ENCODE data around the gene ARFGAP1.
A peak's percentile ranks its signal among the peaks of the same experiment; 100 is the strongest.
"Not testable (repeated sequence)": the region's sequence is repeated elsewhere in the genome, so short reads cannot be mapped to it uniquely, and the experiment has no call there.

Gene ARFGAP1

DNA sequence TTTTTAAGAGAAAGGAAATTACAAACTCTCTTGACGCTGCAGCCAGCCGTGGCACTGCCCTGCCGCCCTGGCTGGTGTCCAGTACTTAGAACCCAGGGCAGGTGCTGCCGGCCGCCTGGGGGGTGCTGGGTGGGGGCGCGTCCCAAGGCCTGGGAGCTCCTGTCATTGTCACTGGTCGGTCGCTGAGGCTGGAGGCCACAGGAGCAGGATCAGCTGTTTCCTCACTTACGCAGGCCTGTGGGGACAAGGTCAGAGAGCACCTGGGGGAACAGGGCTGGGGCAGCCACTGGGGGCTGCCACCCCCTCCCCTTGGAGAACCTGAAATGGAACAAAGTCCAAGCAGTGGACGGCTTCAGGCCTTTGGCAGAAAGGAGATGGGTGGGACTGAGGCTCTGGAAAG, 31.3 kb upstream of the ARFGAP1 start:
- no peak for DNase-seq

DNA sequence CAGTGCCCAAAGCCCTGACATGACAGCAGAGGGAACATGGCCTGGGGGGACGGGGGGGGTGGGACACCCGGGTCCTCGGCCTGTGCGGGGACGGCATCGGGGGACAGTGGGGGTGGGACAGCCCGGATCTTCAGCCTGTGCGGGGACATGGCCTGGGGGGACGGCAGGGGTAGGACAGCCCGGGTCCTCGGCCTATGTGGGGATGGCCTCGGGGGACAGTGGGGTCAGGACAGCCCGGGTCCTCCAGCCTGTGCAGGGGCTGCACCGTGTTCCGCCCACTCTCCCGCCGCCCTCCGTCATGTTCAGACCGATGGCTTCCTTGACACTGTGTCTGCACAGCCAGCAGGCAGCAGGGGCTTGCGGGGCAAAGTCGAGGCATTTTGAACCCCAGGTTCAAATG, 29.9 kb upstream of the ARFGAP1 start:
- DNase-seq = no peak

DNA sequence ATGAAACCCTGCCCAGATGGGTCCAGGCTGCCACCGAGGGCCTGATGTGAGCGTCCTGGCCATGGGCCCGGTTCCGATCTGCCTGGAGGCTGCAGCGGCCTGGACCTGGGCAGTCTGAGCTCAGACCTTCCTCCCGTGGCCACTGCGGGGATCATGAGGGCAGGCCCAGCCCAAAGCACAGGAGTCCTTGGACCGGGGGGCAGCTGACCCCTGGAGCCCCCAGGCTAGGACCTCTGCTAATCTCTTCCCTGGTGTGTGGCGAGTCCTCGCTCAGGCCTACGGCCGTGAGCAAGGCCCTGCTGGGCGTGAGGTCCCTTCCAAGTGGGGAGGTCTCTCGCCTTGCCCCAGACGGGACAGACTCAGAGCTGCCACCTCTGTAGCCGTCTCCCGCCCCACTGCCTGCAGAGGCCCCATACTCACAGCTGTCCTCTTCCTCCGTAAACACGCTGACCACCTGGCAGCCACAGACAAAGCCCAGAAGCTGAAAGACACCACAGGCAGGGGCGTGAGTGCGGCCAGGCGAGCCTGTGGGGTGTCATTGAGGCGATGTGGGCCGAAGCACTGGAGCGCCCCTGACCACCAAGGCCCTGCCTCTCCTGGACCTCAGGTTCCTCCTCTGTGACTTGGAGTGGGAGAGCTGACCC, 28.9 kb upstream of the ARFGAP1 start:
- DNase-seq = no peak

DNA sequence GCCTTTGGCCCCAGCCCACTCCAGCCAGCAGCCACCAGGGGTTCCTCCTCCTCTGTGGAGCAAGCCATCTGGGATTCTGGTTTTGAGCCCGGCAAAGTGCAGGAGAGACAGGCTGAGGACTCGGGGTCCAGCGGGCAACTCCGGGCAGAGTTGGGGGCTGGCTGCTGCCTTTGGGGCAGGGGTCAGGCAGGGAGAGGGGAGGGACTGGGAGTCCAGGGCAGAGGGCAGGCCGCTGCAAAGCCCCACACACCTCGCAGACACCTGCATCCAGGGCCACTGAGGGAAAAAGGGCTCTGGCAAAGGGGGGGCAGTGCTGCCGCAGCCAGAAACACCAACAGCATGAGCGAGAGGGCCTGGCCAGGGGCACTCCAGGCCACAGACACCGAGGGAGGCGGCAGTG, 28.1 kb upstream of the ARFGAP1 start:
- no peak for DNase-seq

DNA sequence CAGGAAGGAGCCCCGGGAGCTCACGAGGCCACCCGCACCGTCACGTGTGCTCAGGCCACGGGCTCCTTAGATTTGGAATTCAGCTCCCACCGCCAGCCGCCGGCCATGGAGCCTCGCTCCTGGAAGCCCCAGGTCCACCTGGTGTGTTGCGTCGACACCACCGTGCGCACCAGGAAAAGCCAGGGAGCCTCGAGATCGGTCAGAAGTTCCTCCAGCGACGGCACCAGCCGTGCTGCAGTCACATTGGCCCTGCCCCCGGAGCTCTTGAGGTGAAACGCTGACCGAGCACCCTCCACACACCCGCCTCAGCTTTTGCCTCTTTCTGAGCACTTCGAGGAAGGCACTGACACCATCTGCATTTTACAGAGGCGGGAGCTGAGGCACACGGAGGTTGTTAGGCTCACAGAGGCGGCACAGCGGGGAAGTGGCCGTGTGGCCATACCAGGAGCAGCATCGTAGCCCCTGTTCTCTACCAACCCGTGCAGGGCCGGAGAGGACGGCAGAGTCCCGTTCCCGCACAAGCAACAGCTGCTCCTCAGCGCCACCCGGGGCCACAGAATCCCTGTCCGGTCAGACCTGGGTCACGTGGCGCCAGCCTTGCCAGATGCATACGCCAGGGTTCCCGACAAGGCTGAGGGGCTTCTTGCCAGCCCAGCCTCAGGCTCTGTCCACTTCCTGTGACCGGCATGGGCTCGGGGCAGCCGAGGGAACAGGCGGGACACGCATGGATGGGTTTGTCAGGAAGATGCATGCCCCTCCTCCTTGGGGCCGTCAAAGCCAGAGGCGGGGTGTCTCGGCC, 25.9 kb upstream of the ARFGAP1 start:
- no peak for DNase-seq

DNA sequence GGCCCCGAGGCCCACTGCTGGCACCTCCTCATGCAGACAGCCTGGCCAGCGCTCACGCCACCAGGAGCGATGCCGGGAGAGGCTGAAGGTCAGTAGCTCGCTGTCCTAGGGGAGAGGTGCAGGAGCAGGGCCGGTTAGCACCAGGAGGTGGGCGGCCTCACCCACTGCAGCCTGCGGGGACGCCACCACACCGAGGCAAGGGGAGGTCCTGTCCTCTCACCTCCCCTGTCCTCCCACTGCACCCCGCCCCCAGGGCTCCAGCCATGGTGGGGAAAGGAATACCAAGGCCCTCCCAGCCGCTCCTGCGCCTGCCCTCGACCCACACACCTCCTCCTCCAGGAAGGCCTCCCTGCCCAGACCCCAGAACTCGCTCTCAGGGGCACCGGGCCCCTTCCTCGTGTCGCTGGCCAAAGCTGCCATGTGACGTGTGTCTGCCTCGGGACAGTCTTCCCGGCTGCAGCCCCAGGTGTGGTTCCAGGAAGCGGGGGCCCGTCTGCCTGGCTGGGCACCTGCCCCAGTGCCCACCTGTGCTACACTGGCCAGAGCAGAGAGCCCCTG, 24.9 kb upstream of the ARFGAP1 start:
- DNase-seq = no peak

DNA sequence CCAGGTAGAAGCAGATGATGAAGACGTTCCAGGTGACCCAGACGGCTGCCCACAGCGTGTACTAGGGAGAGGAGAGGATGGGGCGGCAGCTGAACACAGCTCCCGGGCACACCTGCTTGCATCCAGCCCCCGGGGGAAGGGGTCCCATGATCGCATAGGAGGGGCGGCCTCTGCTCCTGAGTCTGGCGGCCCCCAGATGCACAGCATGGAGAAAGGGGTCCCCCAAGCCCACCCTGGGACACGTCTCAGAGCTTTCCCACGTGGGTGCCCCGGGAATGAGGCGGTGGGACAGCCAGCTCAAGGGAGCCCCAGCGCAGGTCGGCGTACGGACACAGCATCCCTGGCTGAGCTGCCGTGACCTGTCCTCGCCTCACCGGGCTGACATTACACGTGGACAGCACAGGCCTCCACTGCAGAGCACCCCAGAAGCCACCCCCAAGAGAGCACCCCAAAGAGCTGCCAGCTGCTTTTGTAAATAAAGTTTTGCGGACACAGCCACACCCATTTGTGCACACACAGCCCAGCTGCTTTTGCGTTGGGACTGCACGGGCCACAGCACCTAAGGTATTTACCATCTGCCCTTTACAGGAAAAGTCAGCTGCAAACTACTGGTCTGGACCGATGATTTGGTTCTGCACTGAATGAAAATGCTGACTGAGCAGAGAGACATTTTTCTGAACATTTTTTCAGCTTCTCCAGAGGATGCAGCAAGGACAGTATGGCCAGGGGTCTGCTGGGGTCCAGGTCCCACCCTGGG, 23.6 kb upstream of the ARFGAP1 start:
- no peak for DNase-seq

DNA sequence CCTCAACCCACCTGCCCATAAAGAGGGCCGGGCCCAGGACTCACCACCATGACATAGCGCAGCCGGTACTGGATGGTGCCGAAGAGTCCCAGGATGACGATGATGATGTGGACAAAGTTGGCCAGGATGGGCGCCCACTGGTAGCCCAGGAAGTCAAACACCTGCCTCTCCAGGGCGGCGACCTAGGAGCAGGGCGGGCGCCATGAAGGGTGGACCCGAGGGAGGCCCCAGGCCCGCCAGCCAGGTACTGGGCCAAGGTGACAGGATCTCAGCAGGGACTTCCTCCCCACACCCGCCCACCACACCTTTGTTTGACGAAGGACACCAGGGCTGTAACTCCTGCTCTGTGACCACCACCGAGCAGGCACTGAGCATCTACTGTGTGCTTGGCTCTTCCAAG, 22.7 kb upstream of the ARFGAP1 start:
- DNase-seq = no peak

DNA sequence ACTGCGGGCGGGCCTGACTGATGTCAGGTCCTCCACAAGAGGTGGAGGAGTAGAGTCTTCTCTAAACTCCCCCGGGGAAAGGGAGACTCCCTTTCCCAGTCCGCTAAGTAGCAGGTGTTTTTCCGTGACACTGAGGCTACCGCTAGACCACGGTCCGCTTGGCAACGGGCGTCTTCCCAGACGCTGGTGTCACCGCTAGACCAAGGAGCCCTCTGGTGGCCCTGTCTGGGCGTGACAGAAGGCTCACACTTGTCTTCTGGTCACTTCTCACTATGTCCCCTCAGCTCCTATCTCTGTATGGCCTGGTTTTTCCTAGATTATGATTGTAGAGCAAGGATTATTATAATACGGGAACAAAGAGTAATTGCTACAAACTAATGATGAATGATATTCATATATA, 21.3 kb upstream of the ARFGAP1 start:
- not testable (repeated sequence) for DNase-seq

DNA sequence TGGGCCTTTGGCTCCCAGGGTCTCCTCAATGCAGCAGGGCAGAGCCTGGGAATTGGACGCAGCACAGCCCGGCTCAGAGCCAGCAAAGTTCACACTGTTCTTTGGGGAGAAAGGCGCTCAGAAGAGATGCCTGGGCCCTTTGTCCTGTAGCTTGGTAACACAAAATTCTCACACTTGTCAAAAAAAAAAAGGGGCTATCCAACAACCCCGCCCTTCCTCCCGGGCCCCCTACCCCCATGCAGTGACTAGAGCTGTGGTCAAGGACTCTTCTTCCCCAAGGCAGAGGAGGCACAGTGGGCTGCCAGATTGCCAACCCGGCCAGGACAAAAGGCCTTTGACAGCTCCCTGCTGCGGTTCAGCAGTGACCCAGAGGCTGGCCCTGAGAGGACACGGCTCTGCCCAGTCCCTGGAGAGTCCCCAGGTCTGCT, 20.3 kb upstream of the ARFGAP1 start:
- DNase-seq = no peak

DNA sequence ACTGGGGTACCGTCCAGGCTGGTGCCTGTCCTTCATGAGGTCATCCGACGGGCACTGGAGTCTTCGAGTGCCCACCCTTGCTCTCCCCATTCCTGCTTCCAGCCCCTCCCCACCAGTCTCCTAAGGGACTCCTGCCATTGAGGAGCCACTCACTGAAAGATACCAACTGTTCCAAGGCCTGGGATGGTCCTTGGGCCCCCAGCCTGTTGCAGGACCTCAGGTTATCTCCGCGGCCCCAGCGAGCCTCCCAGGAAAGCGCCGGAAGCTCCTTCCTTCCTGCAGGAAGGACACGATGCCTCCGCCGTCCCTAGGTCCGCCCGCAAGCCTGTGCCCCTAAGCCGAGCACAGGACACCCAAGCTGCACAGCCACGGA, 19.6 kb upstream of the ARFGAP1 start:
- no peak for DNase-seq

DNA sequence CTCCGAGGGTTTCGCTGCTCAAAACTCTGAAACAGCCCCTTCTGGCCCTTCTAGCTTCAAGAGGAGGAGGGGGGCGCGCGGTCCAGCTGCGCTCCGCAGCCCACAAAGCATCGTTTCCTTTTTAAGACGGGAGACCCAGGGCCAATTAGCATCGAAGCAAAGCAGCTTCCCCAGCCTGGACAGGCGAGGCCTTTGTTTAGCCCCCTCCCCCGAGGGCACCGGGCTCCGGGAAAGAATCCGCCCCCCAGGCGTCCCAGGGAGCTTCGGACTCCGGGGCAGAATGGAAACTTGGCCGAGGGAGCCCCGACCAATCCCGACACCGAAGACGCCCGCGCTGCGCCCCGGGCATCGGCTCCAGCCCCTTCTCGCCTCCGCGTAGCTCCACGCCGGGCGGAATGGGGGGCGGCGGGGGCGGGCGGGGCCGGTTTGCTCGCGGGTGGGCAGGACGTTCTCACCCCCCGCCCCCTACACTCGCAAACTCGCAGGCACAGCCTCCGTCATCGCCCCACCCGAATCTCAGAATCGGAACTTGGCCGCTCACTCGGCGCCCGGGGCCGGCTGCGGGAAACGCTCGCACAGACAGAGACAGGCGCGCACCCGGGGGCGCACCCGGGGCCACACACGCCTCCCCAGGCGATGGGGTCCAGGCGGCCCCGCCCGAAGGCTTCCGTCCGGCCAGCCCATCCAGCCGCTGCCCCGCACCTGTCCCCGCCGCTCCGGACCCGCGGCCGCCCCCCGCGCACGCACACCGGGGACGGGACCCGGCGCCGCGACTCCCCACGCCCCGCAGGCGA, 19.0 kb upstream of the ARFGAP1 start:
- no peak for DNase-seq

DNA sequence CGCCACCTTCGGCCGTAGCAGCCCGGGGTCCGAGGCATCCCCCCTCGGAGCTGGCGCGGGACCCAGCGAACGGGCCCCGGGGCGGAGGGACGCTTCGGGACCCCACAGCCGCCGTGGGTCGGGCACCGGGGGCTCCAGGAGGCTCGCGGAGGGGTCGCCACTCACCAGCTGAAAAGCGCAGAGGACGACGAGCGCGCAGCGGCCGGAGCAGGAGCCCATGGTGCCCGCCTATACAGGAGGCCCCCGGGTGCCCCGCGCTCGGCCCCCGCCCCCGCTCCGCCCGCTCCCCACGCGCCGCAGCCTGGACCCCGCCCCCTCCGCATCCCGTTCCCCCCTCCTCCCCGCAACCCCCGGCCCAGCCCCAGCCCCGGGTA, 18.4 kb upstream of the ARFGAP1 start, which contains the start of gene NKAIN4:
Gene NKAIN4, minus strand, starts transcription at position 232 of the 374 bp plus-strand sequence. Its CDS starts 13 bp downstream, at position 219.
- DNase-seq = no peak

DNA sequence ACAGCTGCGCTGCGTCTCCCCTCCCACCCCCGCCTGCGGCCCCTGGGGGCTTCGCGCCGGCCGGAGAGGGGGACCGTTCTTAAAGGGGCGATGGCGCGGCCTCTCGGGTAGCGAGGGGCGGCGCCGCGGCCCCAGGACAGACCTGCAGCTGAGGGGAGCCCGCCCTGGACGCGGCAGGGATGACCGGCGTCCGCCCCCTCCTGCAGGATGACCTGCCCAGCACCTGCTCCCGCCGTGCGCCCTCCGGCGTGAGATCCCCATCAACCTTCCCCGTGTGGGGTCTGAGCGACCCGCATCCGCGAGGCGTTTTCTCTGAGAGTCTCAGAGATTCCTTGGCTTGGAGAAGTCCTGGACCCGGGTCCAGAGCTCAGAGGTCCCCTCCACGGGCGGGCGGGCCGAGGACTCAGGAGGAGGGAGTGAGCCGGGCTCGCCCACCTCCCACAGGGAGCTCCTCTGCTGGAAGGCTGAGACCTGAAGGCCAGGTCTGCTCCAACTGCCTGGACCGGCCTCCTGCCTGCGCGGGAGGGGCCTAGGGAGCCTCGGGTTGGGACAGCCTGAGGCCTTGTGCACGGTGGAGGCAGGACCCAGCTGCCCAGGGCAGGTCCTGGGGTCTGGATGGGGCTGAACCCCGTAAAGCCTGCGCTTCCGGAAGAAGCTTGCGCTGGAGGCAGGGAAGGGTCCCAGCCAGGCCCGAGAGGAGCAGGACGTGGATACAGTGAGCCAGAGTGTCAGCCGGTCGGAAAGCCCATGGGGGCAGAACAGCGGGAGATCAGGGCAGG, 17.8 kb upstream of the ARFGAP1 start:
- no peak for DNase-seq

DNA sequence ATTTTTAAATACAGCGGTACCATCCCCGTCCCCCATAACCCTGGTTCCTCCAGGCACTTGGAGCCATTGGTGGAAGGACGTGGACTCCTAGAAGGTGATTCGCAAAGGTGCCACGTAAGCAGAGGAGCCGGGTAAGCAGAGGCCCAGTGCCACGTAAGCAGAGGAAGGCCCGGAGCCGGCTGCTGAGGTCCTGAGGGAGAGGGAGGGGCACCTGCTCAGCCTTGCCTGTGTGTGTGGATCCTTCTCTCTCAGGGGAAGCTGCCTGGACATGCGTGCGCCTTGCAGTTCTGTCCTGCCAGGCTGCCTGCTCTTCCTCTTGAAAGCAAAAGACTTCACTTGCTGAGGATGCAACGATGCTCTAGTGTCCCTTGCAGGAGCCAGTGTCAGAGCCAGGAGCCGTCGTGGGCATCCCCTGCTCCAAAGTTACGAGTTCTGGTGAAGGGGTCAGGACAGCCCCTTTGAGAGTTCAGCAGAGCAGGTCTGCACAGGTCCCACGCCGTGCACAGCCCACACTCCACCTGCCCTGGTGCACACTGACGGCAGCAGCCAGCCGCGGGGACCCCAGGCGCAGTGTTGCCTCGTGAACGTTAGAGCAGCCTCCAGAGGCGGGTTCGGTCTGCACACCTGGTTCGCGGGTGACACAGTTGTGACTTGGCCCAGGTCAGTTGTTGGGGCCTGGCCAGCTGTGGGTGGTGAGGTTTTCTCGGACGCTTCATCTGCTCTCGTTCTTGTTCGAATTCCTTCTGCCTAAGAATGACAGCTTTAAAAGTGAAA, 16.5 kb upstream of the ARFGAP1 start:
- DNase-seq = peak; percentile 15

DNA sequence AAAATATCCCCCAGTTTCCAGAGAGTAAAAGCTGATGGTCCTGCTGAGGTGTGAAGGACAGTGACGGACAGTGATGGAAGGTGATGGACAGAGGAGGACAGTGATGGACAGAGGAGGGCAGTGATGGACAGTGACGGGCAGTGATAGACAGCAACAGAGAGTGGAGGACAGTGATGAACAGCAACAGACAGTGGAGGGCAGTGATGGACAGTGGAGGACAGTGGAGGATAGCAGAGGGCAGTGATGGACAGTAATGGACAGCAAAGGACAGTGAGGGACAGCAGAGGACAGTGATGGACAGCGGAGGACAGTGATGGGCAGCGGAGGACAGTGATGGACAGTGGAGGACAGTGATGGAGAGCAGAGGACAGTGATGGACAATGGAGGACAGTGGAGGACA, 15.7 kb upstream of the ARFGAP1 start:
- DNase-seq = no peak

DNA sequence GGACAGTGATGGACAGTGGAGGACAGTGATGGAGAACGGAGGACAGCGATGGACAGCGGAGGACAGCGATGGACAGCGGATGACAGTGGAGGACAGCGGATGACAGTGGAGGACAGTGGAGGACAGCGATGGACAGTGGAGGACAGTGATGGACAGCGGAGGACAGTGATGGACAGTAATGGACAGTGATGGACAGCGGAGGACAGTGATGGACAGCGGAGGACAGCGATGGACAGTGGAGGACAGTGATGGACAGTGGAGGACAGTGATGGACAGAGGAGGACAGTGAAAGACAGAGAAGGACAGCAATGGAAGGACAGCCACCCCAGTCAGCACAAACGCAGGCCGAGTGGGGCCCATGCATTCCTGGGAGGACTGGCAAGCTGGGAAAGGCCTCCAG, 15.0 kb upstream of the ARFGAP1 start:
- DNase-seq = no peak

DNA sequence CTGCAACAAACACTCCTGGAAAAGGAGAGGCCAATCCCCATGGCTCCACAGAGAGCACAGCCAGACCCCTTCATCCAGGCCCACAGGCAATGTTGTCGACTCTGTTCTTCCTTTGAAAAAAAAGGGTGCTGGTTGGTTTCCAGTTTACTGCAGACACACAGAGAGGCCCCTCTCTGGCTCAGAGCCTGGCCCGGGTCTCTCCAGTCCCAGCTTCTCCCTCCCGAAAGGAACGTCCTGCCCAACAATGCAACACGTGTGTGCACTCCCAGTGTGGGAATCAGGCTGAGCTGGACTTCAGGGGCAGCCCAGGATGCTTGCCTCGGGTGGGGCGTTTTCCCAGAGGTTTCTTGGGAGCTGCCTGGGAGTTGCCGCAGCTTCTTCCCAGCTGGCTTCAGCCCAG, 13.8 kb upstream of the ARFGAP1 start:
- no peak for DNase-seq

DNA sequence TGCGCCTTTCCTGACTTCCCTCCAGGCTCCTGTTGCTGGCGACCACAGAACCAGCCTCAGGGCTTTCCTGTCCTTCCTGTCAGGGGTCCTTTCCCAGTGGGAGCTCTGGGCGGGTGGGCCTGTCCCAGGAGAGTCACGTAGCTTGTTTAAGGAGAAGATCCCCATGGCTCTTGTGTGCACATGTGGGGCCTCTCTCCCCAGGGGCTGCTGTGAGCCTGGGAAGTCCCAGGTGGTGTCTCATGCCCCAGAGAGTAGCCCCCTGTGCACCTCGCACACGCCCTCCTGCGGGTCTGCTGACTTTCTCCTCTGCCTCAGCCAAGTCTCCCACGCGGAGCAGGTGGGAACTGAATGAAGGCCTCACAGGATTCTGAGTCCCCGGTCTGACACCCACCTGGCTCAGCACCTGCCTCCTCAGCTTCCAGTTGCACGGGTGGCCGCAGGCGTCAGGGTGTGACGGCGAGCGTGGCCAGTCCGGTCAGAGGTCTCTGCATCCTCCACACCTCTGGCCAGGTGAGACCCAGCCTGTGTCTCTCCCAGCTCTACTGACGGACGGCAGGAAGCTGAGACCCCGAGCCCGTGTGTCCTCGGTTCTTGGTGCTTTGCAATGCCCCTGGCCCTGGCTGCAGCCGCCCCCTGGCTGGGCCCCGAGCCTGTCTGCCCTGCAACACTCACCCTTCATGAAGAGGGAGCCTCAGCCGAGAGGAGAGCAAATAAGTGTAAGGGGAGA, 12.7 kb upstream of the ARFGAP1 start:
- no peak for DNase-seq

DNA sequence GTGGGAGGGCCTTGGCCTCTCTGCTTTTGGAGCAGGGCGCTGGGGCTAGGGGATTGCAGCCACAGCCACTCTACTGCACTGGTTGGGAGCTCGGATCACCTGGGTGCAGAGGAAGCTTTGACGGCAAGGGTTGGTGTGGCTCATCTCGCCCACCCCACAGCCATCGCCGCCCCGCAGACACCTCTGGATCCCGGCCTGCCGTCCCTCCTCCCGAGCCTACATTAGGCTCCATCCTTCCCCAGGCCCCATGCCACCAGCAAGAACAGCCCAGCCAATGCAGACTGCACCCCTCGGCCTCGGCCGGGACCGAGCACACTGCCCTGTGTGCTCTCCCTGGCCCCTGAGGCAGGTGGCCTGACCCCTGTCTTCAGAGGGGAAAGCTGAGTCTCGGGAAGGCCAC, 12.1 kb upstream of the ARFGAP1 start:
- no peak for DNase-seq

All from NCI-H1105 (cell line).